Adipocyte (in vitro differentiated cells): ENCODE results near the gene THY1.
"Not testable (repeated sequence)": the region's sequence is repeated elsewhere in the genome, so short reads cannot be mapped to it uniquely, and the experiment has no call there.

ENCODE experiments used
- DNase-seq: peaks from one replicate; pipeline ENCODE4 v3.0.0-alpha.2; 2015; ENCODE audit warnings: low read depth
- H3K27me3 ChIP-seq: replicated peaks from 2 replicates; pipeline ENCODE4 v1.7.0; 2013; ENCODE audit warnings: mild to moderate bottlenecking, low read length, moderate library complexity; ENCODE audit not compliant: control insufficient read depth, insufficient read depth
- H3K36me3 ChIP-seq: 2 replicates; pipeline ENCODE4 v1.7.0; 2013; ENCODE audit warnings: low read length, mild to moderate bottlenecking, moderate library complexity; ENCODE audit not compliant: control insufficient read depth, insufficient read depth, severe bottlenecking
- H3K4me1 ChIP-seq: 2 replicates; pipeline ENCODE4 v1.7.0; 2013; ENCODE audit warnings: mild to moderate bottlenecking, low read length, moderate library complexity; ENCODE audit not compliant: control insufficient read depth, insufficient read depth
- H3K4me3 ChIP-seq: 2 replicates; pipeline ENCODE4 v1.7.0; 2013; ENCODE audit warnings: mild to moderate bottlenecking, low read length, moderate library complexity
- H3K9ac ChIP-seq: 2 replicates; pipeline ENCODE4 v1.7.0; 2013; ENCODE audit warnings: mild to moderate bottlenecking, low read length, moderate library complexity
- H3K9me3 ChIP-seq: 2 replicates; pipeline ENCODE4 v1.7.0; 2013; ENCODE audit warnings: mild to moderate bottlenecking, low read length, moderate library complexity; ENCODE audit not compliant: control insufficient read depth

THY1 gene

DNA sequence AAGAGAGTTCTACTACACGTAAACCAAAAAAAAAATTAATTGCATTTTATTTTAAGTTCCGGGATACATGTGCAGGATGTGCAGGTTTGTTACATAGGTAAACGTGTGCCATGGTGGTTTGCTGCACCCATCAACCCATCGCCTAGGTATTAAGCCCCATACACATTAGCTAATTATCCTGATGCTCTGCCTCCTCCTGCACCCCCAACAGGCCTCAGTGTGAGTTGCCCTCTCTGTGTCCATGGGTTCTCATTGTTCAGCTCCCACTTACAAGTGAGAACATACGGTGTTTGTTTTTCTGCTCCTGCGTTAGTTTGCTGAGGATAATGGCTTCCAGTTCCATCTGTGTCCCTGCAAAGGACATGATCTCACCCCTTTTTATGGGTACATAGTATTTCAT is 32.7 kb upstream of the THY1 start:
- not testable (repeated sequence) for H3K9ac ChIP-seq, H3K4me3 ChIP-seq, DNase-seq, H3K9me3 ChIP-seq, H3K27me3 ChIP-seq, H3K36me3 ChIP-seq
- peaks cover 29% of the 10 kb centered on the region for H3K4me1 ChIP-seq

GRCh38 chr11:119455241-119455640 is 32.3 kb upstream of the THY1 start:
- H3K36me3 ChIP-seq, H3K27me3 ChIP-seq, H3K4me3 ChIP-seq, H3K9ac ChIP-seq, H3K9me3 ChIP-seq, DNase-seq: not testable (repeated sequence)
- H3K4me1 ChIP-seq: peaks cover 29% of the 10 kb centered on the region

DNA sequence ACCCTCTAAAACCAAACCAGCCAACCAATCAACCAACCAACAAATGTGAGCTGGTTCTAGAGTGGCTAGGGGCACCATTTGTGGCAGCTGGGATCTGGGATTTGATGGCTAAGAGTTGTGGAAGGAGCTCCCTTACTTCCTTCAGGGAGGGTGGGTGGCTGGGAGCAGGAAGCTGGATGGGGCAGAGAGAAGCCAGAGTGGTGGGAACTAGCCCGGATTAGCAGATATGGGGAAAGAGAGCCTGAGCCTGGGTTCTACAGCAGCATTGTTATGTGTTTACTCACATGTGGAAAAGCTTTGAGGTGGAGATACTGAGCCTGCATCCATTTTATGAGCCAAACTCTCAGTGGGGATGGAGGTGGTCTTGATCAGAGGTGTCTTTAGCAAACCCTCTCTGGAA is 30.9 kb upstream of the THY1 start:
- no peaks in the 10 kb centered on the region for H3K27me3 ChIP-seq

DNA sequence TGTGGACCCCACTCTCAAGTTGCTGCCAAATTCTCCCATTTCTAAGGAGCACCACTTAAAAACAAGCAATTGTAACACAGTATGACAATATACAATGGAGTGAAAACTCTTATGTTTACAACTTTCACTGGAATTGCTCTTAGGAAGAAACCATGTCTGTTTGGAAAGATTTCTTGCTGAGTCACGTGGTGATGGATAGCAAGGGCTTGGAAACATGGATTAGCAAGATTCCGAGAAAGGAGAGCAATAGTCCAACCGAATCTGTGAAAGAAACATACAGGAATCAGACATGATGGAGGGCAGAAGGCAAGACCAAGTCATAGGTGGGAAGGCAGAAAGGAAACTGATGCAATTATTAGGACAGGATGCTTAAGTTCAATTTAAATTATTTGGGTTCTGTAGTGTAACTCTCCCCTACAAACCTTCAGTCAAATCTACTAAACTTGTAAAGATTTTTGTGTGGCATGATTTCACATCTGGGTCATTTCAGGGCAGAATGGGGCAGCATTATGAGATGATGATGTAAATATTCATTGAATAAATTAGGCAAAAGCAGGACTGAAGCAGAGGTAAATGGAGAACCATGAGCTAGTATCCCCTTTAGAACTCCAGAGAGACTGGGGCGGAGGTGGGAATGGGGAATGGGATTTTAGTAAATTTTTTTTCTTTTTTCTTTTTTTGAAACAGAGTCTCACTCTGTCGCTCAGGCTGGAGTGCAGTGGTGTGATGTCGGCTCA is 27.8 kb upstream of the THY1 start:
- Histone ChIP-seq H3K36me3 (no peaks in the 10 kb centered on the region), H3K4me1 (peaks cover 33% of the 10 kb centered on the region), H3K4me3 (no peak overlapping the region), H3K27me3 (no peaks in the 10 kb centered on the region), H3K9ac (no peak overlapping the region), H3K9me3 (no peaks in the 10 kb centered on the region)
- DNase-seq: no peak

More for the DNA sequence above, 30.9 kb upstream of the THY1 start:
- Histone ChIP-seq H3K9me3 (no peaks in the 10 kb centered on the region), H3K4me1 (peaks cover 15% of the 10 kb centered on the region), H3K36me3 (no peaks in the 10 kb centered on the region), H3K4me3 (no peak overlapping the region), H3K9ac (no peak overlapping the region)
- no peak for DNase-seq

DNA sequence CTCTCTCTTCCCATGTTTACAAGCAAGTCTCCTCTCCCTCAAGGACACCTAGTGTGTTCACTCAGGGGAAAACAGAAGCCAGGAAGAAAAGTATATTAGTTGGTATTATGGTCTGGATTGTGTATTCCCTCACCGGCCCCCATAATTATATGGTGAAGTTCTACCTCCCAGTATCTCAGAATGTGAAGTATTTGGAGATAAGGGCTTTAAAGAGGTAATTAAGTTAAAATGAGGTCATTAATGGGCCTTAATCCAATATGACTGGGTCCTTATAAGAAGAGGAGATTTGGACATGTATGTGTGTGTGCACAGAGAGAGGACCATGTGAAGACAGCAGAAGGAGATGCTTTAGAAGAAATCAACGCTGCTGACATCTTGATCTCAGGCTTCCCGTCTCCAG is 26.5 kb upstream of the THY1 start:
- H3K27me3 ChIP-seq: no peaks in the 10 kb centered on the region
- H3K9ac ChIP-seq: no peak overlapping the region
- H3K36me3 ChIP-seq: no peaks in the 10 kb centered on the region
- H3K4me3 ChIP-seq: no peak overlapping the region
- DNase-seq: no peak
- H3K9me3 ChIP-seq: no peaks in the 10 kb centered on the region
- peaks cover 44% of the 10 kb centered on the region for H3K4me1 ChIP-seq

GRCh38 chr11:119448380-119448779 is 25.4 kb upstream of the THY1 start:
- H3K9ac ChIP-seq: no peak overlapping the region
- peaks cover 44% of the 10 kb centered on the region for H3K4me1 ChIP-seq
- no peaks in the 10 kb centered on the region for H3K9me3 ChIP-seq
- no peaks in the 10 kb centered on the region for H3K27me3 ChIP-seq
- H3K4me3 ChIP-seq: no peak overlapping the region
- H3K36me3 ChIP-seq: no peaks in the 10 kb centered on the region
- DNase-seq: no peak

DNA sequence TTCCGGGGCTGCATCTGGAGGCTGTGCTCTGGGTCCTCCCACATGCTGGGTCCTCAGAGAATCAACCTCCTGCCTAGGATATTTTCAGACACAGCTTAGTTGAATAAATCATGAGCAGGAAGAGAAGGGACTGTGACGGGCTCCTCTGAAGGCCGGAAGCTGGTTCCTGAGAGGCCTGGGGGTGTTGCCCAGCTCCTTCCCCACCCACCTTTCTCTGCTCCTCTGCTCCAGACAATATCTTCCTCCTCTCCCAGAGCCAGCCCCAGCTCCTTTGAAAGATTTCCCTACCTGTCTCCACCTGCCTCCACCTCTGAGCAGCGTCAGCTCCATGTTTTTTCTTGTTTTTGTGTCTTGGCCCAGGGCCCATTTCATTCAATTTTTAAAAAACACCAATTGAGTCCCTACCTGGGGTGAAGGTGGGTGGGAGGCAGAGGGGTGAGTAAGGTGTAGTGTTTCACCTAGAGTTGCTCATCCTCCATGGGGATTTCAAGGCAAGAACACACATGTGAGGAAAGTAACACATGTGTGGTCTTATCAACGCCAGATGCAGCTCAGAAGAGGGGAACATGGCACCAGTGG is 24.8 kb upstream of the THY1 start:
- no peak for DNase-seq
- Histone ChIP-seq H3K4me3 (no peak overlapping the region), H3K9me3 (no peaks in the 10 kb centered on the region), H3K36me3 (no peaks in the 10 kb centered on the region), H3K27me3 (no peaks in the 10 kb centered on the region), H3K4me1 (peaks cover 41% of the 10 kb centered on the region), H3K9ac (peak overlapping the region; percentile 16)

DNA sequence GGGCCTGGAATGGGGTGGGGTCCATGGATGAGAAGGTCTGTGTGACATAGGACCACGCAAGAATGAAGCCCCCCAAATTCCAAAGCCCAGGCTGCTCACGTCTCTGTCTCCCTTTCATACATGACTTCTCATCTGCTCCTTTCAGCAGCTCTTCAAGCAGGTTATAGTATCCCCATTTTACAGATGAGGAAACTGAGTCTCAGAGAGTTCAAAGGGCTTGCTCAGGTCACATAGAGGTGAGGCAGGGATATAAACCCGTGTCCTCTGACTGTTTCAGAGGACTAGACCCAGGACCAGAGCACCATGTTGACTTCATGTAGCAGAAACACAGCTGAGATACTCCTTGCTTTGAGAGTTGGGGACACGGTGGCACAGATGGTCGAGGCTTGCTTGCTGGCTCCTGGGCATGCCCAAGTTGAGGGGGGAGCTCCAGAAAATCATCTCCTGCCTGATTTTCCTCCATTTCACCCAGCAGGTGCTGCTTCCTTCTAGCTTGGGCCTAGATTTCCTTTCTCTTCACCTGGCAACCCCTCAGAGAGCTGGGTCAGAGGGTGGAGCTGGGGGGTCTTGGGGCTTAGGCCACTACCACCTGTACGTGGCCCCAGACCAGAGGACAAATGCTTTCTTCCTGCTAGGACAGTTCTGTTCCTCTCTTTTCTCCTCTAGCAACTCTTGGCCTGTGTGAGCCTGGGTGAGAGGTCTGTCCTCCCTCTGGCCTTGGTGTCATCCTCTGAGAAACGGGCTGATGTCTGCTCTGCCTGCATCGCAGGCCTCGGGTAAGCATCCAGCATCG is 24.1 kb upstream of the THY1 start:
- no peaks in the 10 kb centered on the region for H3K27me3 ChIP-seq
- H3K36me3 ChIP-seq: no peaks in the 10 kb centered on the region
- H3K4me1 ChIP-seq: peaks cover 39% of the 10 kb centered on the region
- H3K4me3 ChIP-seq: no peak overlapping the region
- H3K9me3 ChIP-seq: no peaks in the 10 kb centered on the region
- peak overlapping the region; percentile 16 for H3K9ac ChIP-seq
- no peak for DNase-seq

- no peaks in the 10 kb centered on the region for H3K36me3 ChIP-seq
- peak overlapping the region; percentile 77 for H3K9ac ChIP-seq
- H3K9me3 ChIP-seq: no peaks in the 10 kb centered on the region
- H3K4me3 ChIP-seq: peak overlapping the region; percentile 44
- H3K27me3 ChIP-seq: no peaks in the 10 kb centered on the region
- peaks cover 39% of the 10 kb centered on the region for H3K4me1 ChIP-seq
- no peak for DNase-seq
Observed at GRCh38 chr11:119446434-119446833, 23.5 kb upstream of the THY1 start.

DNA sequence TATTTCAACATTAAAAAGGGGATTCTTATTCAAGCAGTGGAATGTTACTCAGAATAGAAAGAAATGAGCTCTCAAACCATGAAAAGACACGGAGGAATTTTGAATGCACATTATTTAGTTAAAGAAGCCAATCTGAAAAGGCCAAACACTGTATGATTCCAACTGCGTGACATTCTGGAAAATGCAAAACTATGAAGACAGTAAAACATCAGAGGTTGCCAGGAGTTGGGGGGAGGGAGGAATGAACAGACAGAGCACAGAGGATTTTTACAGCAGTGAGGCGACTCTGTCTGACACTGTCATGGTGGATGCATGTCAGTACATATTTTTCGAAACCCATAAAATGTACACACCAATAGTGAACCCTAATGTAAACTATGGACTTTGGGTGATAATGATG is 22.9 kb upstream of the THY1 start:
- H3K9me3 ChIP-seq: no peaks in the 10 kb centered on the region
- H3K36me3 ChIP-seq: no peaks in the 10 kb centered on the region
- peak overlapping the region; percentile 44 for H3K4me3 ChIP-seq
- peak; percentile 31 for DNase-seq
- H3K4me1 ChIP-seq: peaks cover 39% of the 10 kb centered on the region
- H3K27me3 ChIP-seq: no peaks in the 10 kb centered on the region
- H3K9ac ChIP-seq: peak overlapping the region; percentile 77

- no peaks in the 10 kb centered on the region for H3K27me3 ChIP-seq
- no peak for DNase-seq
- no peaks in the 10 kb centered on the region for H3K36me3 ChIP-seq
- peak overlapping the region; percentile 77 for H3K9ac ChIP-seq
- H3K4me1 ChIP-seq: peaks cover 34% of the 10 kb centered on the region
- H3K4me3 ChIP-seq: peak overlapping the region; percentile 44
- no peaks in the 10 kb centered on the region for H3K9me3 ChIP-seq
Observed at GRCh38 chr11:119445379-119445778, 22.4 kb upstream of the THY1 start.
